K562 (cell line): ENCODE results near the gene C2CD2.

ENCODE experiments used
- COPS2 ChIP-seq: fragments of 450-650 bp; conservative IDR thresholded peaks from 2 replicates; pipeline ENCODE4 v1.6.1; 2016; ENCODE audit warnings: mild to moderate bottlenecking, moderate library complexity
- EGR1 ChIP-seq: fragments of 450-650 bp; conservative IDR thresholded peaks from 2 replicates; pipeline ENCODE4 v1.6.1; 2017; ENCODE audit warnings: mild to moderate bottlenecking
- KDM1A ChIP-seq, 2 experiments: fragments of 450-650 bp; IDR thresholded peaks; 2 replicates each; pipeline ENCODE4 v1.6.1; 2016; ENCODE audit warnings: mild to moderate bottlenecking in 2 of 2
- MTA2 ChIP-seq: fragments of 450-650 bp; IDR thresholded peaks from 2 replicates; pipeline ENCODE4 v1.6.1; 2016; ENCODE audit warnings: low read depth
- MYC ChIP-seq, 2 experiments: fragments of 250-450 bp in 1 of 2; sonication (Bioruptor Pico) in 1 of 2; IDR thresholded peaks; 2 replicates each; pipeline versions ENCODE4 v1.5.1 to v1.6.1; 2012 to 2021; ENCODE audit warnings: low read depth in 2 of 2, borderline replicate concordance in 1 of 2, improper control_type of control experiment in 1 of 2, low read length in 1 of 2, mild to moderate bottlenecking in 1 of 2, moderate library complexity in 1 of 2
- NCOA4 ChIP-seq: fragments of 450-650 bp; IDR thresholded peaks from 2 replicates; pipeline ENCODE4 v1.6.1; 2018; ENCODE audit warnings: mild to moderate bottlenecking; ENCODE audit not compliant: partially characterized antibody
- POLR2A ChIP-seq: fragments of 450-650 bp; conservative IDR thresholded peaks from 2 replicates; pipeline ENCODE4 v1.6.1; 2016
- SMC3 ChIP-seq: conservative IDR thresholded peaks from 2 replicates; pipeline ENCODE4 v1.6.1; 2011; ENCODE audit warnings: low read depth, low read length, improper control_type of control experiment; ENCODE audit not compliant: insufficient read depth
- ZBTB7A ChIP-seq: IDR thresholded peaks from 2 replicates; pipeline ENCODE4 v1.6.1; 2011; ENCODE audit warnings: low read depth, mild to moderate bottlenecking, low read length, moderate library complexity, borderline replicate concordance; ENCODE audit not compliant: control insufficient read depth
- ZFPM2 ChIP-seq: fragments of 250-450 bp; sonication (Bioruptor Pico); IDR thresholded peaks from 2 replicates; pipeline ENCODE4 v1.5.1; 2022; ENCODE audit warnings: mild to moderate bottlenecking
- ZNF354B ChIP-seq: fragments of 250-450 bp; sonication (Bioruptor Pico); IDR thresholded peaks from 2 replicates; pipeline ENCODE4 v1.4.0; 2020
- TF ChIP-seq, protein P1 (sequence below), 3 experiments: IDR thresholded peaks in 2 of 3; conservative IDR thresholded peaks in 1 of 3; 2 replicates each; pipeline ENCODE4 v1.5.1; 2011 to 2012; ENCODE audit warnings: low read length in 3 of 3, mild to moderate bottlenecking in 3 of 3, control low read depth in 2 of 3, improper control_type of control experiment in 1 of 3, inconsistent platforms in 1 of 3, low read depth in 1 of 3, mixed read lengths in 1 of 3, moderate library complexity in 1 of 3; ENCODE audit not compliant: insufficient read depth in 2 of 3
- TF ChIP-seq, protein P2 (sequence below): sonication (generic); formaldehyde crosslinking; IDR thresholded peaks from 2 replicates; pipeline ENCODE4 v1.8.1; 2023; ENCODE audit warnings: mild to moderate bottlenecking, missing genetic modification reagents

GRCh38 chr21:41983229-41983628 is 29.4 kb upstream of the C2CD2 start:
- no peak for TF ChIP-seq MYC (IDR thresholded peaks at IDR 0.05; ENCODE audit: low read depth, low read length)
- TF ChIP-seq MYC (CRISPR knock-in tag; IDR thresholded peaks at IDR 0.05; ENCODE audit: borderline replicate concordance, low read depth) = no peak
- no peak for TF ChIP-seq POLR2A
- TF ChIP-seq, protein P1, sequence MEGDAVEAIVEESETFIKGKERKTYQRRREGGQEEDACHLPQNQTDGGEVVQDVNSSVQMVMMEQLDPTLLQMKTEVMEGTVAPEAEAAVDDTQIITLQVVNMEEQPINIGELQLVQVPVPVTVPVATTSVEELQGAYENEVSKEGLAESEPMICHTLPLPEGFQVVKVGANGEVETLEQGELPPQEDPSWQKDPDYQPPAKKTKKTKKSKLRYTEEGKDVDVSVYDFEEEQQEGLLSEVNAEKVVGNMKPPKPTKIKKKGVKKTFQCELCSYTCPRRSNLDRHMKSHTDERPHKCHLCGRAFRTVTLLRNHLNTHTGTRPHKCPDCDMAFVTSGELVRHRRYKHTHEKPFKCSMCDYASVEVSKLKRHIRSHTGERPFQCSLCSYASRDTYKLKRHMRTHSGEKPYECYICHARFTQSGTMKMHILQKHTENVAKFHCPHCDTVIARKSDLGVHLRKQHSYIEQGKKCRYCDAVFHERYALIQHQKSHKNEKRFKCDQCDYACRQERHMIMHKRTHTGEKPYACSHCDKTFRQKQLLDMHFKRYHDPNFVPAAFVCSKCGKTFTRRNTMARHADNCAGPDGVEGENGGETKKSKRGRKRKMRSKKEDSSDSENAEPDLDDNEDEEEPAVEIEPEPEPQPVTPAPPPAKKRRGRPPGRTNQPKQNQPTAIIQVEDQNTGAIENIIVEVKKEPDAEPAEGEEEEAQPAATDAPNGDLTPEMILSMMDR (IDR thresholded peaks at IDR 0.05 in 2 of 3, conservative IDR thresholded peaks at IDR 0.05 in 1 of 3; ENCODE audit: insufficient read depth in 2 of 3, low read depth in 1 of 3, low read length in 3 of 3) = no peak
- TF ChIP-seq, protein P2, sequence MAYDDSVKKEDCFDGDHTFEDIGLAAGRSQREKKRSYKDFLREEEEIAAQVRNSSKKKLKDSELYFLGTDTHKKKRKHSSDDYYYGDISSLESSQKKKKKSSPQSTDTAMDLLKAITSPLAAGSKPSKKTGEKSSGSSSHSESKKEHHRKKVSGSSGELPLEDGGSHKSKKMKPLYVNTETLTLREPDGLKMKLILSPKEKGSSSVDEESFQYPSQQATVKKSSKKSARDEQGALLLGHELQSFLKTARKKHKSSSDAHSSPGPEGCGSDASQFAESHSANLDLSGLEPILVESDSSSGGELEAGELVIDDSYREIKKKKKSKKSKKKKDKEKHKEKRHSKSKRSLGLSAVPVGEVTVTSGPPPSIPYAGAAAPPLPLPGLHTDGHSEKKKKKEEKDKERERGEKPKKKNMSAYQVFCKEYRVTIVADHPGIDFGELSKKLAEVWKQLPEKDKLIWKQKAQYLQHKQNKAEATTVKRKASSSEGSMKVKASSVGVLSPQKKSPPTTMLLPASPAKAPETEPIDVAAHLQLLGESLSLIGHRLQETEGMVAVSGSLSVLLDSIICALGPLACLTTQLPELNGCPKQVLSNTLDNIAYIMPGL (CRISPR knock-in tag) = no peak
- no peak for TF ChIP-seq ZNF354B
- no peak for TF ChIP-seq ZFPM2
- TF ChIP-seq COPS2 = no peak
- TF ChIP-seq KDM1A (IDR thresholded peaks at IDR 0.05) = no peak
- no peak for TF ChIP-seq SMC3
- no peak for TF ChIP-seq MTA2
- TF ChIP-seq NCOA4 = no peak
- no peak for TF ChIP-seq ZBTB7A
- no peak for TF ChIP-seq EGR1
